GM19240 (cell line): ENCODE results near the gene TXNL4B.

Experiments used
- DNase-seq: peaks from one replicate; pipeline ENCODE4 v3.0.0; 2011; ENCODE audit warnings: low spot score; ENCODE audit not compliant: insufficient read length

The TXNL4B gene

GRCh38 chr16:72093448-72094265, at the start of gene TXNL4B, which contains the start of gene DHX38:
TSS of gene TXNL4B (minus strand) at chr16:72093620. CDS start at chr16:72090749, 2,871 bp downstream.
TSS of gene DHX38 (plus strand) at chr16:72093847. CDS start at chr16:72096158, 2,311 bp downstream.
- peak; percentile 99 for DNase-seq

GRCh38 chr16:72142476-72142875, 49.1 kb upstream of the TXNL4B start:
- no peak for DNase-seq

GRCh38 chr16:72139908-72140307, 46.5 kb upstream of the TXNL4B start:
- DNase-seq = no peak

GRCh38 chr16:72138064-72138572, 44.7 kb upstream of the TXNL4B start:
- DNase-seq = no peak

GRCh38 chr16:72137380-72138063, 44.1 kb upstream of the TXNL4B start:
- no peak for DNase-seq

- no peak for DNase-seq
Measured at GRCh38 chr16:72134507-72134906, 41.1 kb upstream of the TXNL4B start.

- no peak for DNase-seq
Measured at GRCh38 chr16:72132726-72133125, 39.3 kb upstream of the TXNL4B start.

GRCh38 chr16:72131036-72131435, 37.6 kb upstream of the TXNL4B start:
- no peak for DNase-seq

GRCh38 chr16:72129976-72130656, 36.7 kb upstream of the TXNL4B start:
- no peak for DNase-seq

- no peak for DNase-seq
Measured at GRCh38 chr16:72128701-72129100, 35.3 kb upstream of the TXNL4B start.

GRCh38 chr16:72126429-72126765, 33.0 kb upstream of the TXNL4B start:
- no peak for DNase-seq

GRCh38 chr16:72125635-72126428, 32.4 kb upstream of the TXNL4B start:
- no peak for DNase-seq

- peak; percentile 56 for DNase-seq
Measured at GRCh38 chr16:72124761-72125634, 31.6 kb upstream of the TXNL4B start.

GRCh38 chr16:72124148-72124547, 30.7 kb upstream of the TXNL4B start:
- no peak for DNase-seq

- no peak for DNase-seq
Measured at GRCh38 chr16:72123426-72123825, 30.0 kb upstream of the TXNL4B start.

- DNase-seq = no peak
Measured at GRCh38 chr16:72122916-72123315, 29.5 kb upstream of the TXNL4B start.

GRCh38 chr16:72122308-72122707, 28.9 kb upstream of the TXNL4B start:
- no peak for DNase-seq

GRCh38 chr16:72120026-72120425, 26.6 kb upstream of the TXNL4B start:
- no peak for DNase-seq

- DNase-seq = no peak
Measured at GRCh38 chr16:72113616-72113945, 20.2 kb upstream of the TXNL4B start.

- DNase-seq = no peak
Measured at GRCh38 chr16:72112906-72113615, 19.6 kb upstream of the TXNL4B start.
